Body of pancreas (tissue), 4 donors: ENCODE data around the gene MED16. TPM values are rescaled to one million over a fixed set of nuclear protein-coding genes. Genes with fewer than 3 reads are reported as not detected.
"Not testable (repeated sequence)": the region's sequence is repeated elsewhere in the genome, so short reads cannot be mapped to it uniquely, and the experiment has no call there.

Experiments used
- ATAC-seq: fragments of 150-250 bp; one replicate; pipeline ENCODE4 v1.9.1; 2016
- DNase-seq, 4 donors: peaks; one replicate each; pipeline ENCODE4 v3.0.0-alpha.2; 2019
- H3K27ac ChIP-seq, 4 donors: fragments of 200-600 bp; sonication (generic); 1 replicate in 3 of 4; 2 replicates in 1 of 4; pipeline versions ENCODE4 v1.5.1 to v1.6.1; 2016 to 2019; ENCODE audit warnings: mild to moderate bottlenecking in 1 of 4, mixed read lengths in 1 of 4, moderate library complexity in 1 of 4
- H3K27me3 ChIP-seq, 2 donors: fragments of 200-600 bp; sonication (generic); one replicate each; pipeline ENCODE4 v1.6.0; 2016; ENCODE audit warnings: mild to moderate bottlenecking in 1 of 2
- H3K36me3 ChIP-seq, 2 donors: fragments of 200-600 bp; sonication (generic); replicated peaks in 1 of 2; 2 replicates each; pipeline ENCODE4 v1.5.1; 2016; ENCODE audit warnings: low read depth in 2 of 2; ENCODE audit not compliant: insufficient read depth in 1 of 2
- H3K4me1 ChIP-seq: fragments of 200-600 bp; sonication (generic); one replicate; pipeline ENCODE4 v1.6.0; 2016
- H3K4me3 ChIP-seq, 2 donors: fragments of 200-600 bp; sonication (generic); 1 replicate in 1 of 2; 2 replicates in 1 of 2; pipeline ENCODE4 v1.5.1; 2016 to 2019
- H3K9me3 ChIP-seq, 3 donors: fragments of 200-600 bp; sonication (generic); 1 replicate in 2 of 3; 2 replicates in 1 of 3; pipeline ENCODE4 v1.5.1; 2016
- POLR2A ChIP-seq, 3 donors: fragments of 450-650 bp; IDR thresholded peaks; one replicate each; pipeline ENCODE4 v1.6.1; 2016; ENCODE audit warnings: antibody characterized with exemption in 3 of 3, mild to moderate bottlenecking in 2 of 3
- WGBS, 2 donors: methylation state at CpG; one replicate each; pipeline ENCODE4 v1.1.5; 2017; 5-methylcytosine and 5-hydroxymethylcytosine counted together
- intact Hi-C: fragments of 100-400 bp; cut with DNase I; formaldehyde crosslinking; loops from one replicate; pipeline ENCODE4 v1.15.1; 2023
- total RNA-seq, 2 donors: library from RNA; depleted of rRNA; stranded (reverse); fragments of >200 nt; gene quantifications; one replicate each; pipeline ENCODE4 v1.1.0, GENCODE V29; 2016
- TF ChIP-seq, protein P1 (sequence below), 7 experiments: fragments of 450-650 bp in 4 of 7; fragments of 200-600 bp in 3 of 7; sonication (generic) in 3 of 7; IDR thresholded peaks; one replicate each; pipeline ENCODE4 v1.5.1; 2016 to 2019; ENCODE audit warnings: antibody characterized with exemption in 7 of 7

Gene MED16
- total RNA-seq, 2 donors from 2014 or later: 35.0 to 49.8 TPM

- H3K36me3 ChIP-seq: no peaks in the 10 kb centered on the region
- H3K9me3 ChIP-seq: no peaks in the 10 kb centered on the region
- peaks cover 12% of the 10 kb centered on the region for H3K4me1 ChIP-seq
- DNase-seq (no peak), ATAC-seq (peak; percentile 3)
- peaks cover 0 to 6% of the 10 kb centered on the region in 2 donors for H3K27me3 ChIP-seq
- no peak overlapping the region for H3K4me3 ChIP-seq
- TF ChIP-seq, protein P1, sequence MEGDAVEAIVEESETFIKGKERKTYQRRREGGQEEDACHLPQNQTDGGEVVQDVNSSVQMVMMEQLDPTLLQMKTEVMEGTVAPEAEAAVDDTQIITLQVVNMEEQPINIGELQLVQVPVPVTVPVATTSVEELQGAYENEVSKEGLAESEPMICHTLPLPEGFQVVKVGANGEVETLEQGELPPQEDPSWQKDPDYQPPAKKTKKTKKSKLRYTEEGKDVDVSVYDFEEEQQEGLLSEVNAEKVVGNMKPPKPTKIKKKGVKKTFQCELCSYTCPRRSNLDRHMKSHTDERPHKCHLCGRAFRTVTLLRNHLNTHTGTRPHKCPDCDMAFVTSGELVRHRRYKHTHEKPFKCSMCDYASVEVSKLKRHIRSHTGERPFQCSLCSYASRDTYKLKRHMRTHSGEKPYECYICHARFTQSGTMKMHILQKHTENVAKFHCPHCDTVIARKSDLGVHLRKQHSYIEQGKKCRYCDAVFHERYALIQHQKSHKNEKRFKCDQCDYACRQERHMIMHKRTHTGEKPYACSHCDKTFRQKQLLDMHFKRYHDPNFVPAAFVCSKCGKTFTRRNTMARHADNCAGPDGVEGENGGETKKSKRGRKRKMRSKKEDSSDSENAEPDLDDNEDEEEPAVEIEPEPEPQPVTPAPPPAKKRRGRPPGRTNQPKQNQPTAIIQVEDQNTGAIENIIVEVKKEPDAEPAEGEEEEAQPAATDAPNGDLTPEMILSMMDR (IDR thresholded peaks at IDR 0.05): no peak
- TF ChIP-seq POLR2A (IDR thresholded peaks at IDR 0.05): peak in 1 of 3 donors; percentile 15
- peak overlapping the region; percentile 33 to 88 (median 72) for H3K27ac ChIP-seq
- intact Hi-C loops: no loop called here
- 34 to 67% methylated on average over 1 to 13 of the region's 13 CpGs for WGBS, 2 donors
Measured at GRCh38 chr19:850979-851335, 42.0 kb downstream of the MED16 start.

- intact Hi-C loops: no loop called here
Measured at GRCh38 chr19:850221-850978, 42.6 kb downstream of the MED16 start.

DNA sequence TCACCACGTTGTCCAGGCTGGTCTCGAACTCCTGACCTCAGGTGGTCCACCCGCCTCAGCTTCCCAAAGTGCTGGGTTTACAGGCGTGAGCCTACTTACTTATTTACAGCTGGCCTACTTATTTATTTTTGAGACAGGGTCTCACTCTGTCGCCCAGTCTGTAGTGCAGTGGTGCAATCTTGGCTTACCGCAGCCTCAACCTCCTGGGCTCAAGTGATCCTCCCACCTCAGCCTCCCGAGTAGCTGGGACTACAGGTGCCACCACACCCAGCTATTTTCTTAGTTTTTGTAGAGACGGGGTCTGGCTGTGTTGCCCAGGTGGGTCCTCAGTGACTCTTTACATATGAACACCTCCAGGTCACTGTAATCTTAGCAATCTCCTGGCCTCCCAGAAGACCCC is 43.8 kb downstream of the MED16 start:
- ATAC-seq, H3K27me3 ChIP-seq, H3K9me3 ChIP-seq, H3K36me3 ChIP-seq, H3K27ac ChIP-seq, intact Hi-C loops, H3K4me3 ChIP-seq: not testable (repeated sequence)
- WGBS, 2 donors: 71 to 79% methylated on average over 8 of the region's 8 CpGs
- peak in 1 of 4 donors; percentile 7 for DNase-seq
- peaks cover 12% of the 10 kb centered on the region for H3K4me1 ChIP-seq

More at GRCh38 chr19:850221-850978, 42.6 kb downstream of the MED16 start:
- H3K4me1 ChIP-seq: peaks cover 12% of the 10 kb centered on the region
- no peaks in the 10 kb centered on the region for H3K36me3 ChIP-seq
- peaks cover 0 to 6% of the 10 kb centered on the region in 2 donors for H3K27me3 ChIP-seq
- TF ChIP-seq, protein P1 (IDR thresholded peaks at IDR 0.05): no peak
- peak in 2 of 3 donors; percentile 39 to 51 for TF ChIP-seq POLR2A (IDR thresholded peaks at IDR 0.05)
- DNase-seq: peak; percentile 89 to 93 (median 91)
- 15% methylated on average over 27 of the region's 28 CpGs; no CpG with 5 or more reads in 1 of the 2 donors for WGBS, 2 donors
- H3K27ac ChIP-seq: peak overlapping the region; percentile 33 to 88 (median 72)
- H3K9me3 ChIP-seq: no peaks in the 10 kb centered on the region
- no peak overlapping the region for H3K4me3 ChIP-seq
- ATAC-seq: peak; percentile 95

DNA sequence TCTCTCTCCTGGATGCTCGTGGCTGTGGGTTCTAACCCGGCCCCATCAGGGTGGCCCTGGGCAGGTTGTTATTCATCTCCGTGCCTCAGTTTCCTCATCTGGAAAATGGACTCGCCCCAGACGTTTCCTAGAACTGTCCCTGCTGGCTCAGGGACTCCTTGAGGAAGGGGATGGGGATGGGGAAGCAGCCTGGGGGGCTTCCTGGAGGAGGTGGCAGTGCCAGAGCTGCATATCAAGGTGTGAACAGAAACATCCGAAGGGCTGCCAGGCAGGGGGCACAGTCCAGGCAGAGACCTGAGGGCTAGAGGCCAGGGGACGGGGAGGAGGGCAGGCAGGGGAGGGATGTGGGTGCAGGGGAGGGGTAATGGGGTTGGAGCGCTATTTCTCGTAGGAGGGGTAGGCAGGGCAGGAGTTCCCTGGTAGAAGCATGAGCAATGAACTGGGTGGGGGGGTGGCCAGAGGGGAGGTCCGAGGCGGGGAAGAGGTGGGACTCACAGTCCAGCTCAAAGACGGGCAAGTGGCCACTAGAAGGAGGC is 44.5 kb downstream of the MED16 start:
- intact Hi-C loops: no loop called here
- Histone ChIP-seq H3K4me3 (no peak overlapping the region), H3K9me3 (no peaks in the 10 kb centered on the region), H3K27me3 (peaks cover 0 to 11% of the 10 kb centered on the region in 2 donors), H3K4me1 (peaks cover 18% of the 10 kb centered on the region), H3K36me3 (no peaks in the 10 kb centered on the region), H3K27ac (no peak overlapping the region)
- no peak for TF ChIP-seq POLR2A (IDR thresholded peaks at IDR 0.05)
- TF ChIP-seq, protein P1 (IDR thresholded peaks at IDR 0.05): no peak
- ATAC-seq (no peak), DNase-seq (no peak)
- WGBS, 2 donors: 27 to 47% methylated on average over 7 to 12 of the region's 12 CpGs

GRCh38 chr19:845707-846521 is 47.1 kb downstream of the MED16 start:
- H3K4me3 ChIP-seq: no peak overlapping the region
- peaks cover 0 to 19% of the 10 kb centered on the region in 2 donors for H3K27me3 ChIP-seq
- H3K4me1 ChIP-seq: peaks cover 18% of the 10 kb centered on the region
- intact Hi-C loops: no loop called here
- 49 to 54% methylated on average over 13 to 31 of the region's 37 CpGs for WGBS, 2 donors
- DNase-seq (no peak), ATAC-seq (no peak)
- no peaks in the 10 kb centered on the region for H3K36me3 ChIP-seq
- no peaks in the 10 kb centered on the region for H3K9me3 ChIP-seq
- TF ChIP-seq, protein P1 (IDR thresholded peaks at IDR 0.05): no peak
- no peak for TF ChIP-seq POLR2A (IDR thresholded peaks at IDR 0.05)
- no peak overlapping the region for H3K27ac ChIP-seq
